OCI-LY1 (cell line): Measurements from ENCODE around the gene CD300LB.
"Not testable (repeated sequence)": the region's sequence is repeated elsewhere in the genome, so short reads cannot be mapped to it uniquely, and the experiment has no call there.

ENCODE experiments used
- H2AFZ ChIP-seq: fragments of 200-600 bp; sonication (generic), shearing (Covaris generic); 2 replicates; pipeline ENCODE4 v1.6.0; 2014; ENCODE audit warnings: antibody characterized with exemption, mild to moderate bottlenecking, low read length
- H3F3A ChIP-seq: fragments of 200-600 bp; sonication (generic), shearing (Covaris generic); 2 replicates; pipeline ENCODE4 v1.6.0; 2014; ENCODE audit warnings: mild to moderate bottlenecking, antibody characterized with exemption, low read length, moderate library complexity; ENCODE audit not compliant: insufficient read depth
- H3K27ac ChIP-seq: fragments of 200-600 bp; sonication (generic); 2 replicates; pipeline ENCODE4 v1.5.1; 2014; ENCODE audit warnings: low read length, mixed run types, mild to moderate bottlenecking, low read depth; ENCODE audit not compliant: poor library complexity, severe bottlenecking
- H3K27me3 ChIP-seq: fragments of 200-600 bp; sonication (generic); 2 replicates; pipeline ENCODE4 v1.6.0; 2014; ENCODE audit warnings: antibody characterized with exemption, mild to moderate bottlenecking, low read length, moderate library complexity; ENCODE audit not compliant: insufficient read depth
- H3K36me3 ChIP-seq: fragments of 200-600 bp; sonication (generic); 2 replicates; pipeline ENCODE4 v1.6.1; 2014; ENCODE audit warnings: mild to moderate bottlenecking, antibody characterized with exemption, low read length, moderate library complexity, mixed read lengths; ENCODE audit not compliant: insufficient read depth
- H3K4me1 ChIP-seq: fragments of 200-600 bp; sonication (generic); 2 replicates; pipeline ENCODE4 v1.5.1; 2014; ENCODE audit warnings: mild to moderate bottlenecking, low read length, moderate library complexity; ENCODE audit not compliant: insufficient read depth, severe bottlenecking
- H3K4me2 ChIP-seq: fragments of 200-600 bp; sonication (generic), shearing (Covaris generic); 2 replicates; pipeline ENCODE4 v1.6.1; 2014; ENCODE audit warnings: low read length
- H3K4me3 ChIP-seq: fragments of 200-600 bp; sonication (generic); 2 replicates; pipeline ENCODE4 v1.5.1; 2014; ENCODE audit warnings: low read length, low read depth, mild to moderate bottlenecking, mixed read lengths; ENCODE audit not compliant: poor library complexity, severe bottlenecking
- H3K79me2 ChIP-seq: fragments of 200-600 bp; shearing (Covaris generic); 2 replicates; pipeline ENCODE4 v1.6.1; 2016; ENCODE audit warnings: mixed run types, low read length, mixed read lengths; ENCODE audit not compliant: insufficient read depth
- H3K9ac ChIP-seq: fragments of 200-600 bp; sonication (generic), shearing (Covaris generic); 2 replicates; pipeline ENCODE4 v1.6.1; 2014; ENCODE audit warnings: mild to moderate bottlenecking, low read length, mixed read lengths
- H3K9me2 ChIP-seq: fragments of 200-600 bp; sonication (generic), shearing (Covaris generic); 2 replicates; pipeline ENCODE4 v1.6.1; 2014; ENCODE audit warnings: low read depth, mild to moderate bottlenecking, low read length, mixed read lengths
- H3K9me3 ChIP-seq: fragments of 200-600 bp; shearing (Covaris generic); 2 replicates; pipeline ENCODE4 v1.6.1; 2014; ENCODE audit warnings: low read length, mixed read lengths
- H4K20me1 ChIP-seq: fragments of 200-600 bp; sonication (generic), shearing (Covaris generic); 2 replicates; pipeline ENCODE4 v1.6.0; 2016; ENCODE audit warnings: mild to moderate bottlenecking, low read length; ENCODE audit not compliant: insufficient read depth
- EZH2 ChIP-seq: fragments of 200-600 bp; sonication (generic), shearing (Covaris generic); IDR thresholded peaks from 2 replicates; pipeline ENCODE4 v1.8.0; 2017; ENCODE audit warnings: borderline replicate concordance, mixed run types, mild to moderate bottlenecking, antibody characterized with exemption, low read length, moderate library complexity, mixed read lengths
- TF ChIP-seq, protein P1 (sequence below): fragments of 200-600 bp; sonication (generic), shearing (Covaris generic); IDR thresholded peaks from 2 replicates; pipeline ENCODE4 v1.5.1; 2017; ENCODE audit warnings: mild to moderate bottlenecking, antibody characterized with exemption, low read length, moderate library complexity, mixed read lengths

The CD300LB gene

DNA sequence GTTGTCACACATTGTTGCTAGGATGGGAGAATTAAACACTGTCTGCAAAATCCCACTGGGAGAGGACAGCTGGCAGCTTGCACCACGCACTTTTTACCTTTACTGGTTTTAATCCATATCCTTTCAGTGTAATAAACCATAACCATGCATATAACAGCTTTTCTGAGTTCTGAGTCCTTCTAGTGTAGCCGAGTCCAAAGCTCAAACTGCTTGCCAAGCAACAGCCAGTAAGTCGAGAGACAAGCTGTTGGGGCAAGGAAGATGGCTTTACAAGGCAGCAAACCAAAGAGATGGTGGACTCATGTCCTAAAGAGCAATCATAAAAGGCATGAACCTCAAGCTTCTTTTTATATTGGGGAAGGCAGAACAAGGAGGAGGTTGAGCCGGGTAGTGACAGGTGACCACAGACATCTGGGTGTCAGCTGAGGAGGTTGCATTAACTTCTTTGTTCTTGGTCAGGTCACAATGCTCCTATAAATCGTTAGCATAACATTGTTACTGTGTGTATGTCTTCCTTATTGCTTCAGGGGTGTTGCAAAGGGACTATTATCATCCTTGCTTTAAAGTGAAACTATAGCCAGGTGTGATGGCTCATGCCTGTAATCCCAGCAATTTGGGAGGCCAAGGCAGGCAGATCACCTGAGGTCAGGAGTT is 43.3 kb upstream of the CD300LB start:
- no peak overlapping the region for H3K9ac ChIP-seq
- no peak overlapping the region for H3K4me2 ChIP-seq
- no peaks in the 10 kb centered on the region for H3K9me3 ChIP-seq
- H3K36me3 ChIP-seq: no peaks in the 10 kb centered on the region
- no peaks in the 10 kb centered on the region for H3F3A ChIP-seq
- no peaks in the 10 kb centered on the region for H3K27me3 ChIP-seq
- TF ChIP-seq EZH2: no peak
- TF ChIP-seq, protein P1, sequence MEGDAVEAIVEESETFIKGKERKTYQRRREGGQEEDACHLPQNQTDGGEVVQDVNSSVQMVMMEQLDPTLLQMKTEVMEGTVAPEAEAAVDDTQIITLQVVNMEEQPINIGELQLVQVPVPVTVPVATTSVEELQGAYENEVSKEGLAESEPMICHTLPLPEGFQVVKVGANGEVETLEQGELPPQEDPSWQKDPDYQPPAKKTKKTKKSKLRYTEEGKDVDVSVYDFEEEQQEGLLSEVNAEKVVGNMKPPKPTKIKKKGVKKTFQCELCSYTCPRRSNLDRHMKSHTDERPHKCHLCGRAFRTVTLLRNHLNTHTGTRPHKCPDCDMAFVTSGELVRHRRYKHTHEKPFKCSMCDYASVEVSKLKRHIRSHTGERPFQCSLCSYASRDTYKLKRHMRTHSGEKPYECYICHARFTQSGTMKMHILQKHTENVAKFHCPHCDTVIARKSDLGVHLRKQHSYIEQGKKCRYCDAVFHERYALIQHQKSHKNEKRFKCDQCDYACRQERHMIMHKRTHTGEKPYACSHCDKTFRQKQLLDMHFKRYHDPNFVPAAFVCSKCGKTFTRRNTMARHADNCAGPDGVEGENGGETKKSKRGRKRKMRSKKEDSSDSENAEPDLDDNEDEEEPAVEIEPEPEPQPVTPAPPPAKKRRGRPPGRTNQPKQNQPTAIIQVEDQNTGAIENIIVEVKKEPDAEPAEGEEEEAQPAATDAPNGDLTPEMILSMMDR: no peak
- H4K20me1 ChIP-seq: no peaks in the 10 kb centered on the region
- no peaks in the 10 kb centered on the region for H3K9me2 ChIP-seq
- no peak overlapping the region for H2AFZ ChIP-seq
- no peak overlapping the region for H3K27ac ChIP-seq
- no peak overlapping the region for H3K4me3 ChIP-seq
- no peaks in the 10 kb centered on the region for H3K4me1 ChIP-seq
- H3K79me2 ChIP-seq: no peaks in the 10 kb centered on the region

DNA sequence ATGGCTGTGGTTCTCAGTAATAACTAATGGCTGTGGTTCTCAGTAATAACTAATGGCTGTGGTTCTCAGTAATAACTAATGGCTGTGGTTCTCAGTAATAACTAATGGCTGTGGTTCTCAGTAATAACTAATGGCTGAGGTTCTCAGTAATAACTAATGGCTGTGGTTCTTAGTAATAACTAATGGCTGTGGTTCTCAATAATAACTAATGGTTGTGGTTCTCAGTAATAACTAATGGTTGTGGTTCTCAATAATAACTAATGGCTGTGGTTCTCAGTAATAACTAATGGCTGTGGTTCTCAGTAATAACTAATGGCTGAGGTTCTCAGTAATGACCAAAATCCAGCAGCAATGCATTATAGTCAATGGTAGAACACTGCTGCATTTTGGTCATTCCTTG is 42.4 kb upstream of the CD300LB start:
- H3K4me3 ChIP-seq, H2AFZ ChIP-seq, H3K9ac ChIP-seq, H3K36me3 ChIP-seq, H3F3A ChIP-seq, H3K4me1 ChIP-seq, H3K27me3 ChIP-seq, H3K27ac ChIP-seq, H3K79me2 ChIP-seq, H3K4me2 ChIP-seq, H3K9me2 ChIP-seq, H3K9me3 ChIP-seq, H4K20me1 ChIP-seq: not testable (repeated sequence)

DNA sequence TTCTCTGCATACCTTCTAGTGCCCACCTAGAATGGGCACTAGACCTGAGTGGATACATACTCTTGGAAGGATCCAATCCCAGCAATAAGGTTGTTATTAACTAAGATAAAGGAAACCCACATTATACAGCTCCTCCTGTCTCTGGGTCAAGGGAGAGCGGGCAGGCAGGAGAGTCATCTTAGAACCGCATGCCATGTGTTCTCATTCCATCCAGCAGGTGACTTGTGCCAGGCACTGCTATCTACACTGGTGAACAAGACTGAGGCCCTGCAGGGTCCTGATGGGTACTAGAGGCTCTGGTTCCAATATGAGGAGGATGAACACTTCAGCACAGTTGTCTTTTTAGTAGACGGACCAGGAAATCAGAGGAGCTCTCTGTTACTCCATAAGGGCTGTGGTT is 41.9 kb upstream of the CD300LB start:
- Histone ChIP-seq H3F3A (no peaks in the 10 kb centered on the region), H2AFZ (no peak overlapping the region), H3K27ac (no peak overlapping the region), H3K27me3 (no peaks in the 10 kb centered on the region), H4K20me1 (no peaks in the 10 kb centered on the region), H3K9me3 (no peaks in the 10 kb centered on the region), H3K36me3 (no peaks in the 10 kb centered on the region), H3K4me1 (no peaks in the 10 kb centered on the region), H3K79me2 (no peaks in the 10 kb centered on the region), H3K4me2 (no peak overlapping the region), H3K4me3 (no peak overlapping the region), H3K9ac (no peak overlapping the region), H3K9me2 (no peaks in the 10 kb centered on the region)
- TF ChIP-seq EZH2: no peak
- TF ChIP-seq, protein P1: no peak

DNA sequence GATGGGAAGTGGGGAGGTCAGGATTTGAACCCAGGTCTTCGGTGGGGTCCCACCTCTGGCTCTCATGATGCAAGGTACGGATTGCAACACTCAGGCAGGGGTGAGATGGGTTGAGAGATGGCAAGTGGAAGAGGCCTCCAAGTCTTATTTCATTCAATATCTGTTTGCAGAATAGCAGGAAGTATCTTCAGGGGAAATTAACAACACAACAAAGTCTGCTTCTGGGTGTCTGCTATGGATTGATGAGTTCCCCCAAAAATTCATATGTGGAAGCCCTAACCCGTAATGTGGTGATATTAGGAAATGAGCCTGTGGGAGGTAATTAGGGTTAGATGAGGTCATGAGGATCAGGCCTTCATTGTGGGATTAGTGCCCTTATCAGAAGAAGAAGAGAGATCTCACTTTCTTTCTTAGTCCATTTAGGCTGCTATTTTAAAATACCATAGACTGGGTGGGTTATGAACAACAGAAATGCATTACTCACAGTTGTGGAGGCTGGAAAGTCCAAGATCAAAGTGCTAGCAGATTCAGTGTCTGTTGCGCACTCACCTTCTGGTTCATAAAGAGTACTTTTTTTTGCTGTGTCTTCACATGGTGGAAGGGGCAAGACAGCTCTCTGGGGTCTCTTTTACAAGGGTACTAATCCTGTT is 40.5 kb upstream of the CD300LB start:
- H4K20me1 ChIP-seq: no peaks in the 10 kb centered on the region
- no peak overlapping the region for H3K4me2 ChIP-seq
- TF ChIP-seq, protein P1: no peak
- TF ChIP-seq EZH2: no peak
- no peaks in the 10 kb centered on the region for H3K9me2 ChIP-seq
- no peak overlapping the region for H3K27ac ChIP-seq
- no peak overlapping the region for H3K9ac ChIP-seq
- H3F3A ChIP-seq: no peaks in the 10 kb centered on the region
- no peaks in the 10 kb centered on the region for H3K9me3 ChIP-seq
- H3K4me1 ChIP-seq: no peaks in the 10 kb centered on the region
- no peaks in the 10 kb centered on the region for H3K79me2 ChIP-seq
- H3K4me3 ChIP-seq: no peak overlapping the region
- no peaks in the 10 kb centered on the region for H3K36me3 ChIP-seq
- no peak overlapping the region for H2AFZ ChIP-seq
- no peaks in the 10 kb centered on the region for H3K27me3 ChIP-seq
